Measurements from ENCODE around the gene SLC12A2.

Gene SLC12A2

DNA sequence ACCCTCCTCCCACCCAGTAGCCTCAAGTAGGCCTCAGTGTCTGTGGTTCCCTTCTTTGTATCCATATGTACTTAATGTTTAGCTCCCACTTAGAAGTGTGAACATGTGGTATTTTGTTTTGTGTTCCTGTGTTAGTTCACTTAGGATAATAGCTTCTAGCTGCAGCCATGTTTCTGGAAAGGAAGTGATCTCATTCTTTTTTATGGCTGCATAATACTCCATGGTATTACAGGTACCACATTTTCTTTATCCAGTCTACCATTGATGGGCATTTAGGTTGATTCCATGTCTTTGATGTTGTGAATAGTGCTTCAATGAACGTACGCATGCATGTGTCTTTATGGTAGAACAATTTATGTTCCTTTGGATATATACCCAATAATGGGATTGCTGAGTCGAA lies 74.8 kb downstream of the SLC12A2 start:
- TF ChIP-seq POLR2AphosphoS5 (IDR thresholded peaks at IDR 0.05; ENCODE audit: borderline replicate concordance, low read depth, low read length) (no peak), EZH2 (IDR thresholded peaks at IDR 0.05) (no peak), FOXP2 (optimal IDR thresholded peaks at IDR 0.05; ENCODE audit: control extremely low read depth, extremely low read length, insufficient read depth) (no peak)
- Histone ChIP-seq H3K27ac (no peak overlapping the region), H3K9ac (ENCODE audit: insufficient read length) (no peak overlapping the region), H3K4me3 (no peak overlapping the region), H3K9me3 (ENCODE audit: low read depth, low read length) (no peaks in the 10 kb centered on the region), H3K36me3 (ENCODE audit: insufficient read depth, low read length) (no peaks in the 10 kb centered on the region)
- no peak for DNase-seq (ENCODE audit: low read depth, low spot score)

DNA sequence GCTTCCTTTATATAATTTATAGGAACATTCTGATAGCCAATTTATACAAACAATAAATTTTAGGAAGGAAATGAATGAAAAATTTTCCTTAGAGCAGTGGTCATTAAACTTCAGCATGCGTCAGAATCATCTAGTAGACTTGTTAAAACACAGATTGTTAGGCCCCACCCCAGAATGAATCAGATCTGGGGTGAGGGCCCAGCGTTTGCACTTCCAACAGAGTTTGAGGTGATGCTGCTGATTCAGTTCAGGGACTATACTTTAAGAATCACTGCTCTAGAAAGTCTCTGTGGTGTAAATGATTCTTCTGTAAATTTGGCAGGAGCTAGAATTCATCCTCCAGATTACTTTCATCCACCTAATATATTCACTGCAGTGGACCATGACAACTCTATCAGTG lies 80.4 kb downstream of the SLC12A2 start:
- Histone ChIP-seq H3K9ac (ENCODE audit: insufficient read length) (no peak overlapping the region), H3K27ac (no peak overlapping the region), H3K9me3 (ENCODE audit: low read depth, low read length) (no peaks in the 10 kb centered on the region), H3K36me3 (ENCODE audit: insufficient read depth, low read length) (no peaks in the 10 kb centered on the region), H3K4me3 (no peak overlapping the region)
- TF ChIP-seq FOXP2 (optimal IDR thresholded peaks at IDR 0.05; ENCODE audit: control extremely low read depth, extremely low read length, insufficient read depth) (no peak), POLR2AphosphoS5 (IDR thresholded peaks at IDR 0.05; ENCODE audit: borderline replicate concordance, low read depth, low read length) (no peak), EZH2 (IDR thresholded peaks at IDR 0.05) (no peak)
- no peak for DNase-seq (ENCODE audit: low read depth, low spot score)

DNA sequence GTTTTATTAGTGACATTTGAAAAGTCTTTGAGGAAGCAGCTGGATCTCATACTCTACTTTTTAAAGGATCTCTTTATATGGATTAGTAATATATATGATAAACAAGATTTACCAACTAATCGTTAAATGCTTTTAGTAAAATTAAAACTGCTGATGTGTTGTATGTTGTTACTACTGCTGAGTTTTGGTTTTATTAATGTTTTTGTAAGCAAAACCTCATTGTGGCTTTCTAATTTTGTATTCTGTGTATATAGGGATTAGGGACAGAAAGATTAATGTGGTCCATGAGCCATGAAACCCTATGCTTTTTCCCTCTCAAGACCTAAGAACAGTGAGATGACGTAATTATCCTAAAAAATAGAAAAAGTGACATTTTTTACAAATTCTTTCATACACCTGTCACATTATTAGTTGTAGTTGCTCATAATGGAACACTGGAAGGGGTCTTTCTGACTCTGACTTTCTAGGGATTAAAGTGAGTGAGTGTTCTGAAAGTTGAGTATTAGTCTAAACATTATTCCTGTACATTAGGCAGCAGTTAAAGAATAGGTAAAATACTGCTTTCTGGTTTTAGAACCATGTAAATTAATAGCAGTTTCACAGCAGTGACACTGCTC lies 85.9 kb downstream of the SLC12A2 start:
- H3K9ac ChIP-seq (ENCODE audit: insufficient read length): no peak overlapping the region
- H3K4me3 ChIP-seq: no peak overlapping the region
- no peak for DNase-seq (ENCODE audit: low read depth, low spot score)
- no peaks in the 10 kb centered on the region for H3K9me3 ChIP-seq (ENCODE audit: low read depth, low read length)
- no peak overlapping the region for H3K27ac ChIP-seq
- H3K36me3 ChIP-seq (ENCODE audit: insufficient read depth, low read length): no peaks in the 10 kb centered on the region
- TF ChIP-seq FOXP2 (optimal IDR thresholded peaks at IDR 0.05; ENCODE audit: control extremely low read depth, extremely low read length, insufficient read depth) (no peak), POLR2AphosphoS5 (IDR thresholded peaks at IDR 0.05; ENCODE audit: borderline replicate concordance, low read depth, low read length) (no peak), EZH2 (IDR thresholded peaks at IDR 0.05) (no peak)

DNA sequence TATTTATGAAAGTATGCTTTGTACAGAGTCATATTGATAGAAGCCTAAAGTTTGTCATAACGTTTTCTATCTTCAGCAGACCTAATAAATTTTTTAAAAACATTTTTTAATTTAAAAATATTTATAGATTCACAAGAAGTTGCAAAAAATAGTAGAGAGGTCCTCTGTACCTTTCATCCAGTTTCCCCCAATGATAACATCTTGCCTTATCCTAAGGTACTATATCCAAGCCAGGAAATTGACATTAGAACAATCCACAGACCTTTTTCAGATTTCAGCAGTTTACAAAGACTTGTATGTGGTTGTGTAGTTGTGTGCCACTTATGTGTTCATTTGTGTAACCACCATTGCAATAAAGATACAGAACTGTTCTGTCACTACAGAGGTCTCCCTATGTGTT lies 88.5 kb downstream of the SLC12A2 start:
- H3K36me3 ChIP-seq (ENCODE audit: insufficient read depth, low read length): no peaks in the 10 kb centered on the region
- TF ChIP-seq POLR2AphosphoS5 (IDR thresholded peaks at IDR 0.05; ENCODE audit: borderline replicate concordance, low read depth, low read length) (no peak), FOXP2 (optimal IDR thresholded peaks at IDR 0.05; ENCODE audit: control extremely low read depth, extremely low read length, insufficient read depth) (no peak), EZH2 (IDR thresholded peaks at IDR 0.05) (no peak)
- DNase-seq (ENCODE audit: low read depth, low spot score): no peak
- H3K9me3 ChIP-seq (ENCODE audit: low read depth, low read length): no peaks in the 10 kb centered on the region
- H3K9ac ChIP-seq (ENCODE audit: insufficient read length): no peak overlapping the region
- no peak overlapping the region for H3K27ac ChIP-seq
- H3K4me3 ChIP-seq: no peak overlapping the region

DNA sequence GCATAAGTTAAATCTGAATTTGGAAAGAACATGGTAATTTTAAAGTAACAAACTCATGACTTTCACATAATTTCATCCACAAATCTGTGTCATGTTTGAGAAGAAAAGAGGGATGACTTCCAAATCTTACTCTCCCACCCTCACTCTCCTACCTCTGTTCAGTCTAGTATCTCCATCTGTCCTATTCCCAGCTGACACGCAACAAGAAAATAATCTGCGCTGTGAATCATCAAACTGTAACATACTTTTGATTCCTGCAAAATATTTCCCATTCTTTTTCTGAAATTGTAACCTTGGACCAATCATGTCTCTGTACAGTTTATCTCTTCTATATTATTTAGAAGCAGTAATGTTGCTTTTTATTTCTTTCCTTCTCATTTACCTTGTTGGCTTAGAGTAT lies 91.4 kb downstream of the SLC12A2 start:
- H3K9me3 ChIP-seq (ENCODE audit: low read depth, low read length): no peaks in the 10 kb centered on the region
- no peak overlapping the region for H3K4me3 ChIP-seq
- no peak overlapping the region for H3K27ac ChIP-seq
- DNase-seq (ENCODE audit: low read depth, low spot score): no peak
- TF ChIP-seq FOXP2 (optimal IDR thresholded peaks at IDR 0.05; ENCODE audit: control extremely low read depth, extremely low read length, insufficient read depth): no peak
- TF ChIP-seq EZH2 (IDR thresholded peaks at IDR 0.05): no peak
- TF ChIP-seq POLR2AphosphoS5 (IDR thresholded peaks at IDR 0.05; ENCODE audit: borderline replicate concordance, low read depth, low read length): no peak
- no peaks in the 10 kb centered on the region for H3K36me3 ChIP-seq (ENCODE audit: insufficient read depth, low read length)
- H3K9ac ChIP-seq (ENCODE audit: insufficient read length): no peak overlapping the region

DNA sequence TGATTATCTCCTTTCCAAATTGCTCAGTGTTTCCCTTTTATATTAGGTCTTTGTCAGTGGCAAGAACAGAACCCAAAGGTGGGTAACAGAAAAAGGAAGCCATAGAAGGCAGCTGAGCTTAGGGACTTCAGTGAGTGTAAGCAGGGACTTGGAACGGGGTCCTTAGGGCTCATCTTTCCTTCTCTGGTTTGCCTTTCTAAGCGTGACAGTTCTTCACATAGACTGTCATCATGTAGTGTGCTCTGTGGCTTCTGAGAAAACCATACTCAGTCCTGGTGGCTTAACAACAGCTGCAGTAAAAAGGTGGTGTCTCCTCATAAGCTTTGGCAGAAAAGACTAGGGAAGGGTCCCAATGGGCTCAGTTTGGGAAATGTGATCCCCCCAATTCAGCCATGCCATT lies 108.8 kb downstream of the SLC12A2 start:
- DNase-seq (ENCODE audit: low read depth, low spot score): no peak
- Histone ChIP-seq H3K36me3 (ENCODE audit: insufficient read depth, low read length) (no peaks in the 10 kb centered on the region), H3K27ac (no peak overlapping the region), H3K4me3 (no peak overlapping the region), H3K9me3 (ENCODE audit: low read depth, low read length) (no peaks in the 10 kb centered on the region), H3K9ac (ENCODE audit: insufficient read length) (no peak overlapping the region)
- TF ChIP-seq POLR2AphosphoS5 (IDR thresholded peaks at IDR 0.05; ENCODE audit: borderline replicate concordance, low read depth, low read length) (no peak), FOXP2 (optimal IDR thresholded peaks at IDR 0.05; ENCODE audit: control extremely low read depth, extremely low read length, insufficient read depth) (no peak), EZH2 (IDR thresholded peaks at IDR 0.05) (no peak)

DNA sequence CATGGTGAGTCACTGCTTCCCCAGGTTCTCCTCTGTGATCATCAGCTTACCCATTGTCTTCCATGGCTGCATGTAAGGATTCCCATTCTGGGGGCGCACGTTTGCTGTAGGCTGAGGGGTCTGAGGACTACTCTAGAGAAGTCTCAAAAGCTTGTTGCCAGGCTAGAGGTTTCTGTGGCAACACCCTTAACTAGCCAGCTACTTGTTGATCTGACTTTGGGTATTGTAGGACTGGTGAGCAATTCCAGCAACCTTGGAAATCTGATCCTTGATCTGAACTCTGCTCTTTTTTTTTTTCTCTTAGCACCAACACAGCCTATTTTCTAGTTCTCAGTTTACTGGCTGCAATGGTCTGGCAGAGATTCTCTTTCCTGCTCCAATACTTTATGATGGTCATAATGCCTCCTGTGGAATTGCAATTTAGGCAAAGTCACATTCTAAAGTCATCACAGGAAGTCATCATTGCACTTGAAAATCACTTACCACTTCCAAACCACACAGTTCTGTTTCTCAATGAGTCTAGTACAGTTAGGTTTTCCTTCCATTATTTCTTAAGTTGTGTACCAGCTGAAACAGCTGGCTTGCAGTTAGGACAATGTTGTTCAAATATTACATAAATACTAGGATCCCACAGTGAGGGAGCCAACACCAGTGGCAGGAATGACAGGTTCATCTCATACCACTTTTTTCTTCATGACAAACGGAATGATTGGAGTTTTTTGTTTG lies 110.3 kb downstream of the SLC12A2 start:
- Histone ChIP-seq H3K9ac (ENCODE audit: insufficient read length) (no peak overlapping the region), H3K36me3 (ENCODE audit: insufficient read depth, low read length) (no peaks in the 10 kb centered on the region), H3K9me3 (ENCODE audit: low read depth, low read length) (no peaks in the 10 kb centered on the region), H3K27ac (no peak overlapping the region), H3K4me3 (no peak overlapping the region)
- no peak for DNase-seq (ENCODE audit: low read depth, low spot score)
- no peak for TF ChIP-seq EZH2 (IDR thresholded peaks at IDR 0.05)
- TF ChIP-seq POLR2AphosphoS5 (IDR thresholded peaks at IDR 0.05; ENCODE audit: borderline replicate concordance, low read depth, low read length): no peak
- no peak for TF ChIP-seq FOXP2 (optimal IDR thresholded peaks at IDR 0.05; ENCODE audit: control extremely low read depth, extremely low read length, insufficient read depth)

DNA sequence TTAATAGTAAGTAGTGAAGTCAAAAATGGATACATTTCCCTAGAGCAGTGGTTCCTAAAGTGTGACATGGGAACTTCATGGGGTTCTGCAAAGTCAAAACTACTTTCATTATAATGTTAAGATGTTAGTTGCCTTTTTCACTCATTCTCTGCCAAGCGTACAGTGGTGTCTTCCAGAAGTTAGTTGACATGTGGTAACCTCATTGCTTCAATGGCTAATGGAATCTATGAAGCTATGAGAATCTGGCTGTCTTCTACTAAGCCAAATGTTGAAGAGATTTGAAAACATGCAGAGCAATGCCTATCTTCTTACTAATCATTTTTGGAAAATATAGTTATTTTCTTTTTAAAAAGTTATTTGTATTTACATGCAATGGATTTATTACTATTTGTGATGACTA lies 111.8 kb downstream of the SLC12A2 start:
- Histone ChIP-seq H3K27ac (no peak overlapping the region), H3K9ac (ENCODE audit: insufficient read length) (no peak overlapping the region), H3K9me3 (ENCODE audit: low read depth, low read length) (no peaks in the 10 kb centered on the region), H3K36me3 (ENCODE audit: insufficient read depth, low read length) (no peaks in the 10 kb centered on the region), H3K4me3 (no peak overlapping the region)
- no peak for DNase-seq (ENCODE audit: low read depth, low spot score)
- TF ChIP-seq EZH2 (IDR thresholded peaks at IDR 0.05) (no peak), FOXP2 (optimal IDR thresholded peaks at IDR 0.05; ENCODE audit: control extremely low read depth, extremely low read length, insufficient read depth) (no peak), POLR2AphosphoS5 (IDR thresholded peaks at IDR 0.05; ENCODE audit: borderline replicate concordance, low read depth, low read length) (no peak)
